ENCODE results near the gene PAGR1. TPM values are rescaled to one million over a fixed set of nuclear protein-coding genes. Genes with fewer than 3 reads are reported as not detected.
A peak's percentile ranks its signal among the peaks of the same experiment; 100 is the strongest.

PAGR1 gene
- total and polyA plus RNA-seq, 2 of the 13 experiments (the other 11 are each of a cell fraction or from before 2014, with no cell fraction given): 9.8 to 66.4 TPM

DNA sequence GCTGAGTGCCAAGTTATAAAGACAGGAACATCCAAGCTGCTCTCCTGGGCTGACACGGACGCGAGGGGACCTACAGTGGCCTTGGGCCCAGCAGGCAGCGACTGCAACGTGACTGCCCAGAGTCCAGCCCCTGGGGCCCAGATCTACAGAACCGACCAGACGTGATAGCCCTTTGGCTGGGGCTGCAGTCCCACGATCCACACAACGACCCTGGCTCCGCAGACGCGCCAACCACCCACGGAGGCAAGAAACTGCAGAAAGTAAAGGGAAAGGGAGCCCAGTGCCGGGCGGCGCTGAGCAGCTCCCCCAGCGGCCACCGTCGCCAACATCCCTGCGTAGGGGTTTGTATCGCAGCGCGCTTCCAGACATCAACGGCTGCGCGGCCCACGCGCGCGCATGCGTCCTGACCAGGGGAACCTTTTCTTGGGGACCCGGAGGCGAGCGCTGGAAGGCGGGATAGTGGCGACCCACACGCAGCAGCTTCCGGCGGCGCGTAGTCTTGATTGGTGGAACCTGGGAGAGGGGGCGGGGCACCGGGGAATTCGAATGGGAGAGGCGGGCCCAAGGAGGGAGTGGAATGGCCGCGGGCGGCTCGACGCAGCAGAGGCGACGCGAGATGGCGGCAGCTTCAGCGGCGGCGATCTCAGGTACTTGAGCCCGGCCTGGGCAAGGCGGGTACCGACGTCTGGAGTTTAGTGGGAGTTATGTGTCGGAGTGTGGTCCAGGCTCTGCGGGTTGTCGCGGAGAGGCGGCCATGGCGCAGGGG lies 25.6 kb upstream of the PAGR1 start, which contains the start of gene KIF22 (continued):
- peak; percentile 38; the same call in 1 of the 2 replicates for TF ChIP-seq SMC3 (IDR thresholded peaks at IDR 0.05; ENCODE audit: low read length)
- TF ChIP-seq ARNT2 (CRISPR knock-in tag; IDR thresholded peaks at IDR 0.05; ENCODE audit: low read depth): peak; percentile 75; the same call in 1 of the 2 replicates
- 0 out of 2 replicates have a peak, but pooled peaks have one; percentile 51 for TF ChIP-seq ZNF335 (CRISPR knock-in tag; IDR thresholded peaks at IDR 0.05)
- no peak for TF ChIP-seq RAD51 (IDR thresholded peaks at IDR 0.05; ENCODE audit: borderline replicate concordance)
- TF ChIP-seq ARNTL (CRISPR knock-in tag; IDR thresholded peaks at IDR 0.05): peak; percentile 82
- TF ChIP-seq ZNF549 (CRISPR knock-in tag; IDR thresholded peaks at IDR 0.05): no peak
- TF ChIP-seq ZC3H4 (CRISPR knock-in tag; IDR thresholded peaks at IDR 0.05; ENCODE audit: borderline replicate concordance): no peak
- TF ChIP-seq MTA3 (CRISPR knock-in tag; IDR thresholded peaks at IDR 0.05): no peak
- peak; percentile 81; the same call in 1 of the 2 replicates for TF ChIP-seq KLF13 (CRISPR knock-in tag; IDR thresholded peaks at IDR 0.05)
- TF ChIP-seq, protein P1, sequence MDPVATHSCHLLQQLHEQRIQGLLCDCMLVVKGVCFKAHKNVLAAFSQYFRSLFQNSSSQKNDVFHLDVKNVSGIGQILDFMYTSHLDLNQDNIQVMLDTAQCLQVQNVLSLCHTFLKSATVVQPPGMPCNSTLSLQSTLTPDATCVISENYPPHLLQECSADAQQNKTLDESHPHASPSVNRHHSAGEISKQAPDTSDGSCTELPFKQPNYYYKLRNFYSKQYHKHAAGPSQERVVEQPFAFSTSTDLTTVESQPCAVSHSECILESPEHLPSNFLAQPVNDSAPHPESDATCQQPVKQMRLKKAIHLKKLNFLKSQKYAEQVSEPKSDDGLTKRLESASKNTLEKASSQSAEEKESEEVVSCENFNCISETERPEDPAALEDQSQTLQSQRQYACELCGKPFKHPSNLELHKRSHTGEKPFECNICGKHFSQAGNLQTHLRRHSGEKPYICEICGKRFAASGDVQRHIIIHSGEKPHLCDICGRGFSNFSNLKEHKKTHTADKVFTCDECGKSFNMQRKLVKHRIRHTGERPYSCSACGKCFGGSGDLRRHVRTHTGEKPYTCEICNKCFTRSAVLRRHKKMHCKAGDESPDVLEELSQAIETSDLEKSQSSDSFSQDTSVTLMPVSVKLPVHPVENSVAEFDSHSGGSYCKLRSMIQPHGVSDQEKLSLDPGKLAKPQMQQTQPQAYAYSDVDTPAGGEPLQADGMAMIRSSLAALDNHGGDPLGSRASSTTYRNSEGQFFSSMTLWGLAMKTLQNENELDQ (CRISPR knock-in tag; IDR thresholded peaks at IDR 0.05; ENCODE audit: borderline replicate concordance): 0 out of 2 replicates have a peak, but pooled peaks have one; percentile 50
- TF ChIP-seq, protein P2, sequence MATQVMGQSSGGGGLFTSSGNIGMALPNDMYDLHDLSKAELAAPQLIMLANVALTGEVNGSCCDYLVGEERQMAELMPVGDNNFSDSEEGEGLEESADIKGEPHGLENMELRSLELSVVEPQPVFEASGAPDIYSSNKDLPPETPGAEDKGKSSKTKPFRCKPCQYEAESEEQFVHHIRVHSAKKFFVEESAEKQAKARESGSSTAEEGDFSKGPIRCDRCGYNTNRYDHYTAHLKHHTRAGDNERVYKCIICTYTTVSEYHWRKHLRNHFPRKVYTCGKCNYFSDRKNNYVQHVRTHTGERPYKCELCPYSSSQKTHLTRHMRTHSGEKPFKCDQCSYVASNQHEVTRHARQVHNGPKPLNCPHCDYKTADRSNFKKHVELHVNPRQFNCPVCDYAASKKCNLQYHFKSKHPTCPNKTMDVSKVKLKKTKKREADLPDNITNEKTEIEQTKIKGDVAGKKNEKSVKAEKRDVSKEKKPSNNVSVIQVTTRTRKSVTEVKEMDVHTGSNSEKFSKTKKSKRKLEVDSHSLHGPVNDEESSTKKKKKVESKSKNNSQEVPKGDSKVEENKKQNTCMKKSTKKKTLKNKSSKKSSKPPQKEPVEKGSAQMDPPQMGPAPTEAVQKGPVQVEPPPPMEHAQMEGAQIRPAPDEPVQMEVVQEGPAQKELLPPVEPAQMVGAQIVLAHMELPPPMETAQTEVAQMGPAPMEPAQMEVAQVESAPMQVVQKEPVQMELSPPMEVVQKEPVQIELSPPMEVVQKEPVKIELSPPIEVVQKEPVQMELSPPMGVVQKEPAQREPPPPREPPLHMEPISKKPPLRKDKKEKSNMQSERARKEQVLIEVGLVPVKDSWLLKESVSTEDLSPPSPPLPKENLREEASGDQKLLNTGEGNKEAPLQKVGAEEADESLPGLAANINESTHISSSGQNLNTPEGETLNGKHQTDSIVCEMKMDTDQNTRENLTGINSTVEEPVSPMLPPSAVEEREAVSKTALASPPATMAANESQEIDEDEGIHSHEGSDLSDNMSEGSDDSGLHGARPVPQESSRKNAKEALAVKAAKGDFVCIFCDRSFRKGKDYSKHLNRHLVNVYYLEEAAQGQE (IDR thresholded peaks at IDR 0.05; ENCODE audit: borderline replicate concordance in 1 of 2, low read depth in 1 of 2, low read length in 2 of 2): peak in 1 of 2 experiments; percentile 48; a peak in 1 of 4 replicates
- peak; percentile 86 for TF ChIP-seq MED1 (CRISPR knock-in tag; IDR thresholded peaks at IDR 0.05)
- peak; percentile 97 for TF ChIP-seq ZNF772 (CRISPR knock-in tag; IDR thresholded peaks at IDR 0.05)
- TF ChIP-seq, protein P3, sequence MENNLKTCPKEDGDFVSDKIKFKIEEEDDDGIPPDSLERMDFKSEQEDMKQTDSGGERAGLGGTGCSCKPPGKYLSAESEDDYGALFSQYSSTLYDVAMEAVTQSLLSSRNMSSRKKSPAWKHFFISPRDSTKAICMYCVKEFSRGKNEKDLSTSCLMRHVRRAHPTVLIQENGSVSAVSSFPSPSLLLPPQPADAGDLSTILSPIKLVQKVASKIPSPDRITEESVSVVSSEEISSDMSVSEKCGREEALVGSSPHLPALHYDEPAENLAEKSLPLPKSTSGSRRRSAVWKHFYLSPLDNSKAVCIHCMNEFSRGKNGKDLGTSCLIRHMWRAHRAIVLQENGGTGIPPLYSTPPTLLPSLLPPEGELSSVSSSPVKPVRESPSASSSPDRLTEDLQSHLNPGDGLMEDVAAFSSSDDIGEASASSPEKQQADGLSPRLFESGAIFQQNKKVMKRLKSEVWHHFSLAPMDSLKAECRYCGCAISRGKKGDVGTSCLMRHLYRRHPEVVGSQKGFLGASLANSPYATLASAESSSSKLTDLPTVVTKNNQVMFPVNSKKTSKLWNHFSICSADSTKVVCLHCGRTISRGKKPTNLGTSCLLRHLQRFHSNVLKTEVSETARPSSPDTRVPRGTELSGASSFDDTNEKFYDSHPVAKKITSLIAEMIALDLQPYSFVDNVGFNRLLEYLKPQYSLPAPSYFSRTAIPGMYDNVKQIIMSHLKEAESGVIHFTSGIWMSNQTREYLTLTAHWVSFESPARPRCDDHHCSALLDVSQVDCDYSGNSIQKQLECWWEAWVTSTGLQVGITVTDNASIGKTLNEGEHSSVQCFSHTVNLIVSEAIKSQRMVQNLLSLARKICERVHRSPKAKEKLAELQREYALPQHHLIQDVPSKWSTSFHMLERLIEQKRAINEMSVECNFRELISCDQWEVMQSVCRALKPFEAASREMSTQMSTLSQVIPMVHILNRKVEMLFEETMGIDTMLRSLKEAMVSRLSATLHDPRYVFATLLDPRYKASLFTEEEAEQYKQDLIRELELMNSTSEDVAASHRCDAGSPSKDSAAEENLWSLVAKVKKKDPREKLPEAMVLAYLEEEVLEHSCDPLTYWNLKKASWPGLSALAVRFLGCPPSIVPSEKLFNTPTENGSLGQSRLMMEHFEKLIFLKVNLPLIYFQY (CRISPR knock-in tag; IDR thresholded peaks at IDR 0.05; ENCODE audit: borderline replicate concordance): peak; percentile 90

All from HepG2 (cell line).